Endothelial cell of umbilical vein (primary cell): ENCODE results near the gene ELMO1.

Experiments
- MYC ChIP-seq: IDR thresholded peaks from one replicate; pipeline ENCODE4 v1.6.1; 2011; ENCODE audit warnings: mild to moderate bottlenecking, low read depth, low read length
- POLR2A ChIP-seq: IDR thresholded peaks from 2 replicates; pipeline ENCODE4 v1.6.1; 2012; ENCODE audit warnings: low read depth, mild to moderate bottlenecking, control low read depth, low read length
- POLR2AphosphoS5 ChIP-seq: IDR thresholded peaks from 2 replicates; pipeline ENCODE4 v1.6.1; 2012; ENCODE audit warnings: low read depth, mild to moderate bottlenecking, control low read depth, low read length, moderate library complexity; ENCODE audit not compliant: insufficient read depth
- TF ChIP-seq, protein P1 (sequence below), 2 donors: IDR thresholded peaks; 1 replicate in 1 of 2; 2 replicates in 1 of 2; pipeline ENCODE4 v1.5.1; 2011; ENCODE audit warnings: low read length in 2 of 2, mild to moderate bottlenecking in 2 of 2, moderate library complexity in 2 of 2, control low read depth in 1 of 2, inconsistent platforms in 1 of 2, low read depth in 1 of 2; ENCODE audit not compliant: insufficient read depth in 1 of 2; ENCODE audit errors: extremely low read depth in 1 of 2
- TF ChIP-seq, protein P2 (sequence below): IDR thresholded peaks from 2 replicates; pipeline ENCODE4 v1.6.1; 2011; ENCODE audit not compliant: insufficient read depth, insufficient read length

DNA sequence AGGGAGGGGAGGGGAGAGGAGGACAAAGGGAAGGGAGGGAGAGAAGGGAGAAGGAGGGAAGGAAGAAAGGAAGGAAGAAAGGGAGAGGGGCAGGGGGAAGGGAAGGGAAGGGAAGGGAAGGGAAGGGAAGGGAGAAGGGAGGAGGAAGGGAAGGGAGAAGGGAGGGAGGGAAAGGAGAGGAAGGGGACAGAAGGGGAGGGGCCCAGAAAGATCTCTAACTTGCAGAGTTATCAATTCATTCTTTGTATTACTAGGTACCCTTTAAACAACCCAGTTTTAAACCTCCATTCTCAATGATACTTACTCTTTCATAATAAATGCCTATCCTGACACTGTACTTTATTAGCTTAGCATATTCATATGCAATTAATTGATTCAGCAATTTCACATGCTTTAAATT, 192.0 kb downstream of the ELMO1 start:
- TF ChIP-seq, protein P1, sequence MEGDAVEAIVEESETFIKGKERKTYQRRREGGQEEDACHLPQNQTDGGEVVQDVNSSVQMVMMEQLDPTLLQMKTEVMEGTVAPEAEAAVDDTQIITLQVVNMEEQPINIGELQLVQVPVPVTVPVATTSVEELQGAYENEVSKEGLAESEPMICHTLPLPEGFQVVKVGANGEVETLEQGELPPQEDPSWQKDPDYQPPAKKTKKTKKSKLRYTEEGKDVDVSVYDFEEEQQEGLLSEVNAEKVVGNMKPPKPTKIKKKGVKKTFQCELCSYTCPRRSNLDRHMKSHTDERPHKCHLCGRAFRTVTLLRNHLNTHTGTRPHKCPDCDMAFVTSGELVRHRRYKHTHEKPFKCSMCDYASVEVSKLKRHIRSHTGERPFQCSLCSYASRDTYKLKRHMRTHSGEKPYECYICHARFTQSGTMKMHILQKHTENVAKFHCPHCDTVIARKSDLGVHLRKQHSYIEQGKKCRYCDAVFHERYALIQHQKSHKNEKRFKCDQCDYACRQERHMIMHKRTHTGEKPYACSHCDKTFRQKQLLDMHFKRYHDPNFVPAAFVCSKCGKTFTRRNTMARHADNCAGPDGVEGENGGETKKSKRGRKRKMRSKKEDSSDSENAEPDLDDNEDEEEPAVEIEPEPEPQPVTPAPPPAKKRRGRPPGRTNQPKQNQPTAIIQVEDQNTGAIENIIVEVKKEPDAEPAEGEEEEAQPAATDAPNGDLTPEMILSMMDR (IDR thresholded peaks at IDR 0.05; ENCODE audit: extremely low read depth in 1 of 2, insufficient read depth in 1 of 2, low read depth in 1 of 2, low read length in 2 of 2), result no peak
- TF ChIP-seq POLR2A (no peak), MYC (no peak), POLR2AphosphoS5 (no peak)
- TF ChIP-seq, protein P2, sequence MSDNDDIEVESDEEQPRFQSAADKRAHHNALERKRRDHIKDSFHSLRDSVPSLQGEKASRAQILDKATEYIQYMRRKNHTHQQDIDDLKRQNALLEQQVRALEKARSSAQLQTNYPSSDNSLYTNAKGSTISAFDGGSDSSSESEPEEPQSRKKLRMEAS, result no peak
